IMR-90 (cell line): ENCODE results near the gene EHMT1. TPM values are rescaled to one million over a fixed set of nuclear protein-coding genes. Genes with fewer than 3 reads are reported as not detected.

Experiments
- ATAC-seq: fragments of 200-7000 bp; cut with Tn5 transposase; 2 replicates; pipeline ENCODE4 v1.9.1; 2020; ENCODE audit warnings: low read depth, mild to moderate bottlenecking, moderate library complexity
- BruUV-seq: library from RNA; stranded (reverse); fragments of 400-500 nt; replicated peaks from 2 replicates; lab custom pipeline; 2021; lab: Mats Ljungman, UMichigan
- CTCF ChIA-PET: fragments of 300-600 bp; formaldehyde crosslinking; extraction: SDS; loops from one replicate; lab custom pipeline; 2021; ENCODE audit warnings: antibody characterized with exemption; lab: Yijun Ruan, JAX
- POLR2A ChIA-PET: fragments of 300-600 bp; sonication (Branson Sonifier 250); formaldehyde crosslinking; loops from one replicate; lab custom pipeline; 2022; ENCODE audit warnings: antibody characterized with exemption; ENCODE audit not compliant: unreplicated experiment; lab: Charles Lee
- DNase-seq: peaks from one replicate; pipeline ENCODE4 v3.0.0; 2013
- H2AFZ ChIP-seq: replicated peaks from 2 replicates; pipeline ENCODE3; 2013; ENCODE audit warnings: low read length, mild to moderate bottlenecking; ENCODE audit not compliant: poor library complexity
- H2AK5ac ChIP-seq: 2 replicates; pipeline ENCODE4 v1.6.1; 2013; ENCODE audit warnings: low read depth, low read length, inconsistent platforms
- H2AK9ac ChIP-seq: replicated peaks from 2 replicates; pipeline ENCODE3; 2013; ENCODE audit warnings: mild to moderate bottlenecking, low read depth, low read length, moderate library complexity; ENCODE audit not compliant: poor library complexity
- H2BK120ac ChIP-seq: 2 replicates; pipeline ENCODE4 v1.6.1; 2013; ENCODE audit warnings: low read depth, low read length, inconsistent platforms
- H2BK15ac ChIP-seq: 3 replicates; pipeline ENCODE4 v1.6.1; 2013; ENCODE audit warnings: low read depth, low read length, inconsistent platforms
- H2BK20ac ChIP-seq: 2 replicates; pipeline ENCODE4 v1.6.1; 2013; ENCODE audit warnings: low read depth, mild to moderate bottlenecking, inconsistent platforms, low read length, moderate library complexity
- H2BK5ac ChIP-seq: 2 replicates; pipeline ENCODE4 v1.6.1; 2013; ENCODE audit warnings: mild to moderate bottlenecking, low read depth, low read length, inconsistent platforms; ENCODE audit not compliant: poor library complexity, severe bottlenecking
- H3K14ac ChIP-seq: replicated peaks from 2 replicates; pipeline ENCODE4 v1.6.1; 2013; ENCODE audit warnings: low read depth, low read length, inconsistent platforms
- H3K18ac ChIP-seq: 2 replicates; pipeline ENCODE4 v1.6.1; 2013; ENCODE audit warnings: low read depth, low read length, control low read depth
- H3K23ac ChIP-seq: 2 replicates; pipeline ENCODE4 v1.6.1; 2013; ENCODE audit warnings: low read depth, low read length, inconsistent platforms
- H3K27ac ChIP-seq: 2 replicates; pipeline ENCODE4 v1.5.1; 2013; ENCODE audit warnings: mild to moderate bottlenecking, control low read depth, low read length; ENCODE audit not compliant: insufficient read depth
- H3K27me3 ChIP-seq: 2 replicates; pipeline ENCODE4 v1.6.1; 2013; ENCODE audit warnings: low read length; ENCODE audit not compliant: control insufficient read depth, insufficient read depth
- H3K36me3 ChIP-seq: 2 replicates; pipeline ENCODE4 v1.6.1; 2013; ENCODE audit warnings: low read length, mixed read lengths; ENCODE audit not compliant: control insufficient read depth, insufficient read depth
- H3K4ac ChIP-seq: 2 replicates; pipeline ENCODE4 v1.6.1; 2013; ENCODE audit warnings: low read depth, low read length, inconsistent platforms
- H3K4me1 ChIP-seq: 2 replicates; pipeline ENCODE4 v1.6.1; 2013; ENCODE audit warnings: low read length, mixed read lengths; ENCODE audit not compliant: control insufficient read depth, insufficient read depth
- H3K4me2 ChIP-seq: 2 replicates; pipeline ENCODE4 v1.6.1; 2013; ENCODE audit warnings: low read depth, mild to moderate bottlenecking, control low read depth, low read length, moderate library complexity
- H3K4me3 ChIP-seq: 2 replicates; pipeline ENCODE4 v1.5.1; 2013; ENCODE audit warnings: low read depth, mild to moderate bottlenecking, control low read depth, low read length, moderate library complexity; ENCODE audit not compliant: insufficient read depth
- H3K56ac ChIP-seq: 2 replicates; pipeline ENCODE4 v1.6.1; 2013; ENCODE audit warnings: low read length, inconsistent platforms; ENCODE audit not compliant: insufficient read depth; ENCODE audit errors: extremely low read depth
- H3K79me1 ChIP-seq, 2 experiments: 2 replicates each; pipeline ENCODE4 v1.6.1; 2013; ENCODE audit warnings: low read length in 2 of 2, inconsistent platforms in 1 of 2, low read depth in 1 of 2
- H3K9ac ChIP-seq: 2 replicates; pipeline ENCODE4 v1.6.1; 2013; ENCODE audit warnings: low read depth, low read length, control low read depth
- H3K9me1 ChIP-seq: 2 replicates; pipeline ENCODE4 v1.6.1; 2013; ENCODE audit warnings: low read length, inconsistent platforms; ENCODE audit not compliant: insufficient read depth
- H3K9me3 ChIP-seq: 2 replicates; pipeline ENCODE4 v1.6.1; 2013; ENCODE audit warnings: low read length; ENCODE audit not compliant: control insufficient read depth, insufficient read depth
- H4K20me1 ChIP-seq: 2 replicates; pipeline ENCODE4 v1.6.1; 2013; ENCODE audit warnings: low read length, inconsistent platforms; ENCODE audit not compliant: insufficient read depth
- H4K5ac ChIP-seq: 2 replicates; pipeline ENCODE4 v1.6.1; 2013; ENCODE audit warnings: mild to moderate bottlenecking, low read depth, low read length, control low read depth
- H4K8ac ChIP-seq, 2 experiments: 2 replicates each; pipeline ENCODE4 v1.6.1; 2013; ENCODE audit warnings: low read depth in 2 of 2, low read length in 2 of 2, control low read depth in 1 of 2, inconsistent platforms in 1 of 2
- H4K91ac ChIP-seq: 2 replicates; pipeline ENCODE4 v1.6.1; 2013; ENCODE audit warnings: low read depth, low read length, inconsistent platforms; ENCODE audit not compliant: insufficient read depth
- BHLHE40 ChIP-seq: fragments of 150-350 bp; IDR thresholded peaks from 2 replicates; pipeline ENCODE4 v1.6.1; 2016; ENCODE audit warnings: mild to moderate bottlenecking, low read depth, low read length
- CEBPB ChIP-seq: IDR thresholded peaks from 2 replicates; pipeline ENCODE4 v1.6.1; 2012; ENCODE audit warnings: low read depth, low read length, improper control_type of control experiment
- CHD1 ChIP-seq: IDR thresholded peaks from 2 replicates; pipeline ENCODE4 v1.6.1; 2012; ENCODE audit warnings: low read depth, low read length, improper control_type of control experiment
- CTCF ChIP-seq: conservative IDR thresholded peaks from 2 replicates; pipeline ENCODE4 v1.5.1; 2012; ENCODE audit warnings: mild to moderate bottlenecking, low read depth, low read length, improper control_type of control experiment
- FOS ChIP-seq: fragments of 150-350 bp; IDR thresholded peaks from 2 replicates; pipeline ENCODE4 v1.6.1; 2016; ENCODE audit warnings: low read depth, low read length
- MAFK ChIP-seq: IDR thresholded peaks from 2 replicates; pipeline ENCODE4 v1.6.1; 2012; ENCODE audit warnings: low read depth, low read length, improper control_type of control experiment
- MAZ ChIP-seq: IDR thresholded peaks from 2 replicates; pipeline ENCODE4 v1.6.1; 2012; ENCODE audit warnings: low read depth, mild to moderate bottlenecking, low read length, improper control_type of control experiment, moderate library complexity, borderline replicate concordance
- NFE2L2 ChIP-seq: fragments of 150-350 bp; IDR thresholded peaks from 2 replicates; pipeline ENCODE4 v1.6.1; 2016; ENCODE audit warnings: low read depth, mild to moderate bottlenecking, low read length
- RAD21 ChIP-seq: IDR thresholded peaks from 2 replicates; pipeline ENCODE4 v1.6.1; 2012; ENCODE audit warnings: low read length, improper control_type of control experiment
- RFX5 ChIP-seq: IDR thresholded peaks from 2 replicates; pipeline ENCODE4 v1.8.0; 2012; ENCODE audit warnings: low read depth, mild to moderate bottlenecking, low read length, moderate library complexity
- SMC3 ChIP-seq: fragments of 150-350 bp; IDR thresholded peaks from 2 replicates; pipeline ENCODE4 v1.6.1; 2016; ENCODE audit warnings: low read depth, mild to moderate bottlenecking, antibody characterized with exemption, low read length, moderate library complexity
- USF2 ChIP-seq: fragments of 150-350 bp; IDR thresholded peaks from 2 replicates; pipeline ENCODE4 v1.6.1; 2017; ENCODE audit warnings: mild to moderate bottlenecking, antibody characterized with exemption, low read length, low read depth
- WGBS, 2 experiments: methylation state at CpG; one replicate each; pipeline versions ENCODE4 v1.1.5 to v1.1.7; 2013; ENCODE audit warnings: missing lambda C conversion rate in 2 of 2; ENCODE audit not compliant: insufficient read length in 1 of 2; ENCODE audit errors: extremely low coverage in 2 of 2; 5-methylcytosine and 5-hydroxymethylcytosine counted together
- dilution Hi-C: fragments of 300-500 bp; cut with HindIII; formaldehyde crosslinking; loops from one replicate; pipeline ENCODE4 v1.14.3; 2018; ENCODE audit warnings: low sequenced_read_pairs; ENCODE audit not compliant: unreplicated experiment
- in situ Hi-C: fragments of 300-500 bp; cut with MboI; formaldehyde crosslinking; loops from 3 replicates; pipeline ENCODE4 v1.14.3; 2019; ENCODE audit warnings: low sequenced_read_pairs, inconsistent platforms, mixed read lengths
- intact Hi-C: fragments of 100-400 bp; cut with micrococcal nuclease; formaldehyde crosslinking; loops from 2 replicates; pipeline ENCODE4 v1.10.0; 2022
- polyA plus RNA-seq, 3 experiments: library from polyadenylated mRNA; depleted of rRNA; stranded (reverse); fragments of >200 nt; gene quantifications; 2 replicates each; pipeline ENCODE4 v1.2.3, GENCODE V29; 2012; ENCODE audit warnings: low replicate concordance in 1 of 3
- total RNA-seq: library from RNA; depleted of rRNA; stranded (reverse); fragments of >200 nt; gene quantifications from 2 replicates; pipeline ENCODE4 v1.2.3, GENCODE V29; 2012
- TF ChIP-seq, protein P1 (sequence below): fragments of 150-350 bp; IDR thresholded peaks from 2 replicates; pipeline ENCODE4 v1.6.1; 2016; ENCODE audit warnings: low read depth, mild to moderate bottlenecking, low read length, moderate library complexity, borderline replicate concordance

The EHMT1 gene
- total and polyA plus RNA-seq, 2 of the 4 experiments (the other 2 are of a cell fraction), result 32.8 to 35.1 TPM

GRCh38 chr9:137697193-137697592 is 78.4 kb downstream of the EHMT1 start:
- no peak overlapping the region for H3K23ac ChIP-seq
- TF ChIP-seq BHLHE40 (no peak), NFE2L2 (no peak), FOS (no peak), CTCF (no peak), USF2 (no peak), SMC3 (no peak), RAD21 (no peak), CHD1 (no peak), CEBPB (no peak), RFX5 (no peak), MAFK (no peak), MAZ (no peak)
- TF ChIP-seq, protein P1, sequence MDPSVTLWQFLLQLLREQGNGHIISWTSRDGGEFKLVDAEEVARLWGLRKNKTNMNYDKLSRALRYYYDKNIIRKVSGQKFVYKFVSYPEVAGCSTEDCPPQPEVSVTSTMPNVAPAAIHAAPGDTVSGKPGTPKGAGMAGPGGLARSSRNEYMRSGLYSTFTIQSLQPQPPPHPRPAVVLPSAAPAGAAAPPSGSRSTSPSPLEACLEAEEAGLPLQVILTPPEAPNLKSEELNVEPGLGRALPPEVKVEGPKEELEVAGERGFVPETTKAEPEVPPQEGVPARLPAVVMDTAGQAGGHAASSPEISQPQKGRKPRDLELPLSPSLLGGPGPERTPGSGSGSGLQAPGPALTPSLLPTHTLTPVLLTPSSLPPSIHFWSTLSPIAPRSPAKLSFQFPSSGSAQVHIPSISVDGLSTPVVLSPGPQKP, result no peak
- no TSS peak for BruUV-seq
- no peaks in the 10 kb centered on the region for H3K27me3 ChIP-seq
- intact Hi-C loops (no loop called here), dilution Hi-C loops (no loop called here), in situ Hi-C loops (no loop called here)
- 70% methylated on average over 2 of the region's 5 CpGs; no CpG with 5 or more reads in 1 of the 2 experiments for WGBS, 2 experiments
- H3K27ac ChIP-seq, result no peak overlapping the region
- no peak overlapping the region for H3K4me2 ChIP-seq
- no peak overlapping the region for H3K14ac ChIP-seq
- H3K9me1 ChIP-seq, result peaks cover 20% of the 10 kb centered on the region
- H3K4me3 ChIP-seq, result no peak overlapping the region
- CTCF ChIA-PET, result interaction anchor here (0.6 to 1.0 kb wide), 2 partner anchors 24 to 39 kb away, joined by 3 to 4 read pairs; no protein-coding TSS in a partner anchor
- POLR2A ChIA-PET, result no interaction called here
- H4K20me1 ChIP-seq, result peaks cover 61% of the 10 kb centered on the region
- no peak overlapping the region for H2AK9ac ChIP-seq
- H4K8ac ChIP-seq, result no peak overlapping the region
- peaks cover 4% of the 10 kb centered on the region; the same call in 1 of the 2 replicates for H3K4me1 ChIP-seq
- H2AK5ac ChIP-seq, result no peak overlapping the region
- ATAC-seq, result no peak
- H3K4ac ChIP-seq, result no peak overlapping the region
- H4K91ac ChIP-seq, result no peak overlapping the region
- H3K18ac ChIP-seq, result no peak overlapping the region
- no peak overlapping the region for H2BK120ac ChIP-seq
- no peaks in the 10 kb centered on the region for H3K9me3 ChIP-seq
- no peak overlapping the region for H2BK20ac ChIP-seq
- DNase-seq, result no peak
- no peak overlapping the region for H3K9ac ChIP-seq
- peaks cover 43 to 80% of the 10 kb centered on the region in 2 experiments for H3K79me1 ChIP-seq
- H2BK5ac ChIP-seq, result no peak overlapping the region
- H3K56ac ChIP-seq, result no peak overlapping the region
- no peak overlapping the region for H4K5ac ChIP-seq
- H2AFZ ChIP-seq, result no peak overlapping the region
- no peak overlapping the region for H2BK15ac ChIP-seq
- H3K36me3 ChIP-seq, result no peaks in the 10 kb centered on the region
